MM.1S (cell line): ENCODE data around the gene CCDC148.
A peak's percentile ranks its signal among the peaks of the same experiment; 100 is the strongest.

Experiments used
- DNase-seq: peaks from one replicate; pipeline ENCODE4 v3.0.0-alpha.2; 2015
- H2AFZ ChIP-seq: fragments of 300-600 bp; sonication (generic); 2 replicates; pipeline ENCODE4 v1.6.0; 2016; ENCODE audit warnings: antibody characterized with exemption, low read length
- H3F3A ChIP-seq: fragments of 300-600 bp; sonication (generic); 2 replicates; pipeline ENCODE4 v1.6.1; 2016; ENCODE audit warnings: mild to moderate bottlenecking, antibody characterized with exemption, low read length, moderate library complexity, mixed read lengths; ENCODE audit not compliant: insufficient read depth
- H3K27ac ChIP-seq: fragments of 300-600 bp; sonication (generic); 2 replicates; pipeline ENCODE4 v1.5.1; 2016; ENCODE audit warnings: mild to moderate bottlenecking, low read length
- H3K27me3 ChIP-seq: fragments of 300-600 bp; sonication (generic); replicated peaks from 2 replicates; pipeline ENCODE4 v1.6.0; 2016; ENCODE audit warnings: low read length; ENCODE audit not compliant: insufficient read depth
- H3K36me3 ChIP-seq: fragments of 300-600 bp; sonication (generic); replicated peaks from 2 replicates; pipeline ENCODE4 v1.6.1; 2016; ENCODE audit warnings: mild to moderate bottlenecking, low read length, mixed read lengths; ENCODE audit not compliant: insufficient read depth
- H3K4me1 ChIP-seq: fragments of 300-600 bp; sonication (generic); 2 replicates; pipeline ENCODE4 v1.6.1; 2016; ENCODE audit warnings: low read length, mixed read lengths
- H3K4me2 ChIP-seq: fragments of 300-600 bp; sonication (generic); 2 replicates; pipeline ENCODE4 v1.6.0; 2016; ENCODE audit warnings: low read depth, low read length
- H3K4me3 ChIP-seq: fragments of 300-600 bp; sonication (generic); 2 replicates; pipeline ENCODE4 v1.5.1; 2016; ENCODE audit warnings: low read length, mixed read lengths
- H3K79me2 ChIP-seq: fragments of 300-600 bp; sonication (generic); 2 replicates; pipeline ENCODE4 v1.6.1; 2016; ENCODE audit warnings: mixed run types, low read length, mixed read lengths
- H3K9ac ChIP-seq: fragments of 300-600 bp; sonication (generic); 2 replicates; pipeline ENCODE4 v1.6.1; 2016; ENCODE audit warnings: low read length, mixed read lengths
- H3K9me2 ChIP-seq: fragments of 300-600 bp; sonication (generic); replicated peaks from 2 replicates; pipeline ENCODE4 v1.6.1; 2016; ENCODE audit warnings: mild to moderate bottlenecking, low read length, mixed read lengths; ENCODE audit not compliant: insufficient read depth
- H3K9me3 ChIP-seq: fragments of 300-600 bp; sonication (generic); replicated peaks from 2 replicates; pipeline ENCODE4 v1.6.1; 2016; ENCODE audit warnings: mild to moderate bottlenecking, low read length, mixed read lengths; ENCODE audit not compliant: insufficient read depth
- H4K20me1 ChIP-seq: fragments of 300-600 bp; sonication (generic); 2 replicates; pipeline ENCODE4 v1.6.1; 2016; ENCODE audit warnings: mild to moderate bottlenecking, low read length, moderate library complexity, mixed read lengths; ENCODE audit not compliant: insufficient read depth
- CTCF ChIP-seq: fragments of 300-600 bp; sonication (generic); IDR thresholded peaks from 2 replicates; pipeline ENCODE4 v1.5.1; 2016; ENCODE audit warnings: antibody characterized with exemption, low read length, mixed read lengths
- EZH2 ChIP-seq: fragments of 300-600 bp; sonication (generic); optimal IDR thresholded peaks from 2 replicates; pipeline ENCODE3; 2017; ENCODE audit warnings: low read depth, mild to moderate bottlenecking, antibody characterized with exemption, low read length, mixed read lengths
- EZH2phosphoT487 ChIP-seq: fragments of 300-600 bp; sonication (generic); IDR thresholded peaks from 2 replicates; pipeline ENCODE4 v1.6.1; 2018; ENCODE audit warnings: antibody characterized with exemption, low read length

Gene CCDC148

GRCh38 chr2:158321264-158321663, 135.3 kb downstream of the CCDC148 start:
- no peak for DNase-seq

DNA sequence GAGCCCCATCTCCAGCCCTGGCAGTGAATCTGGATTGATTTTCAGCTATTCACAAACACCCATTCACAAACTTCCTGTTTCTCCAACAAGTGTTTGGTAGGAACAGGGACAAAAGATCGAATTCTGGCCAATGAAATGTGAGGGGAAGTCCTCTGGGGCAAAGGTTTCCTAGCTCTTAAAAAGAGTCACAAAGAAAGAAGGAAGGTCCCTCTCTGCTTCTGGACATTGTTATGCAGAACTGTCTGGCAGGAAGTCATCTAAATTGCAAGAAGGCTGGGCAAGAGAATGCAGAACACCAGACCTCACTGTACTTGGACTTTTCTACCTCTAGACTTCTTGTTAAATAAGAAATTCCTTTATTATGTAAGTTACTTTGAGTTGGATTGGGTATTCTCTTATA, 137.3 kb downstream of the CCDC148 start:
- Histone ChIP-seq H2AFZ (no peak overlapping the region), H3F3A (no peaks in the 10 kb centered on the region), H4K20me1 (no peaks in the 10 kb centered on the region), H3K9ac (no peak overlapping the region), H3K9me2 (no peaks in the 10 kb centered on the region), H3K9me3 (no peaks in the 10 kb centered on the region), H3K4me2 (no peak overlapping the region), H3K4me3 (no peak overlapping the region), H3K4me1 (peaks cover 25% of the 10 kb centered on the region), H3K36me3 (no peaks in the 10 kb centered on the region), H3K27ac (no peak overlapping the region), H3K79me2 (no peaks in the 10 kb centered on the region), H3K27me3 (no peaks in the 10 kb centered on the region)
- TF ChIP-seq CTCF (no peak), EZH2 (no peak), EZH2phosphoT487 (no peak)
- no peak for DNase-seq

More at GRCh38 chr2:158321264-158321663, 135.3 kb downstream of the CCDC148 start:
- no peaks in the 10 kb centered on the region for H3K9me2 ChIP-seq
- no peaks in the 10 kb centered on the region for H3K9me3 ChIP-seq
- H3F3A ChIP-seq = no peaks in the 10 kb centered on the region
- no peak overlapping the region for H2AFZ ChIP-seq
- TF ChIP-seq EZH2 (no peak), CTCF (no peak), EZH2phosphoT487 (no peak)
- H3K4me3 ChIP-seq = no peak overlapping the region
- H3K4me2 ChIP-seq = no peak overlapping the region
- no peaks in the 10 kb centered on the region for H4K20me1 ChIP-seq
- H3K79me2 ChIP-seq = no peaks in the 10 kb centered on the region
- H3K36me3 ChIP-seq = no peaks in the 10 kb centered on the region
- H3K27me3 ChIP-seq = no peaks in the 10 kb centered on the region
- H3K27ac ChIP-seq = no peak overlapping the region
- H3K4me1 ChIP-seq = peaks cover 18% of the 10 kb centered on the region
- H3K9ac ChIP-seq = no peak overlapping the region

- peak overlapping the region; percentile 34; the same call in 1 of the 2 replicates for H3K4me2 ChIP-seq
- no peak overlapping the region for H3K9ac ChIP-seq
- H3K4me1 ChIP-seq = peaks cover 25% of the 10 kb centered on the region
- no peaks in the 10 kb centered on the region for H3K27me3 ChIP-seq
- H3K4me3 ChIP-seq = no peak overlapping the region
- peak overlapping the region; percentile 2; the same call in 1 of the 2 replicates for H3K27ac ChIP-seq
- H3F3A ChIP-seq = no peaks in the 10 kb centered on the region
- H2AFZ ChIP-seq = no peak overlapping the region
- no peaks in the 10 kb centered on the region for H3K79me2 ChIP-seq
- no peaks in the 10 kb centered on the region for H3K9me2 ChIP-seq
- no peaks in the 10 kb centered on the region for H3K36me3 ChIP-seq
- H4K20me1 ChIP-seq = no peaks in the 10 kb centered on the region
- DNase-seq = peak; percentile 73
- no peak for TF ChIP-seq EZH2
- TF ChIP-seq CTCF = 0 out of 2 replicates have a peak, but pooled peaks have one; percentile 5
- TF ChIP-seq EZH2phosphoT487 = no peak
- H3K9me3 ChIP-seq = no peaks in the 10 kb centered on the region
Measured at GRCh38 chr2:158317642-158318041, 138.9 kb downstream of the CCDC148 start.
